Measurements from ENCODE around the gene FAF2.
"Not testable (repeated sequence)": the region's sequence is repeated elsewhere in the genome, so short reads cannot be mapped to it uniquely, and the experiment has no call there.

The FAF2 gene, protein sequence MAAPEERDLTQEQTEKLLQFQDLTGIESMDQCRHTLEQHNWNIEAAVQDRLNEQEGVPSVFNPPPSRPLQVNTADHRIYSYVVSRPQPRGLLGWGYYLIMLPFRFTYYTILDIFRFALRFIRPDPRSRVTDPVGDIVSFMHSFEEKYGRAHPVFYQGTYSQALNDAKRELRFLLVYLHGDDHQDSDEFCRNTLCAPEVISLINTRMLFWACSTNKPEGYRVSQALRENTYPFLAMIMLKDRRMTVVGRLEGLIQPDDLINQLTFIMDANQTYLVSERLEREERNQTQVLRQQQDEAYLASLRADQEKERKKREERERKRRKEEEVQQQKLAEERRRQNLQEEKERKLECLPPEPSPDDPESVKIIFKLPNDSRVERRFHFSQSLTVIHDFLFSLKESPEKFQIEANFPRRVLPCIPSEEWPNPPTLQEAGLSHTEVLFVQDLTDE

GRCh38 chr5:176447978-176448608 lies at the start of gene FAF2:
Gene FAF2, plus strand, starts transcription at chr5:176448385. Its CDS starts 23 bp downstream, at chr5:176448408.
- DNase-seq = peak; percentile 97

- DNase-seq = no peak
Observed at GRCh38 chr5:176400382-176401156, 47.6 kb upstream of the FAF2 start.

- DNase-seq = no peak
Observed at GRCh38 chr5:176401281-176402205, 46.6 kb upstream of the FAF2 start.

DNA sequence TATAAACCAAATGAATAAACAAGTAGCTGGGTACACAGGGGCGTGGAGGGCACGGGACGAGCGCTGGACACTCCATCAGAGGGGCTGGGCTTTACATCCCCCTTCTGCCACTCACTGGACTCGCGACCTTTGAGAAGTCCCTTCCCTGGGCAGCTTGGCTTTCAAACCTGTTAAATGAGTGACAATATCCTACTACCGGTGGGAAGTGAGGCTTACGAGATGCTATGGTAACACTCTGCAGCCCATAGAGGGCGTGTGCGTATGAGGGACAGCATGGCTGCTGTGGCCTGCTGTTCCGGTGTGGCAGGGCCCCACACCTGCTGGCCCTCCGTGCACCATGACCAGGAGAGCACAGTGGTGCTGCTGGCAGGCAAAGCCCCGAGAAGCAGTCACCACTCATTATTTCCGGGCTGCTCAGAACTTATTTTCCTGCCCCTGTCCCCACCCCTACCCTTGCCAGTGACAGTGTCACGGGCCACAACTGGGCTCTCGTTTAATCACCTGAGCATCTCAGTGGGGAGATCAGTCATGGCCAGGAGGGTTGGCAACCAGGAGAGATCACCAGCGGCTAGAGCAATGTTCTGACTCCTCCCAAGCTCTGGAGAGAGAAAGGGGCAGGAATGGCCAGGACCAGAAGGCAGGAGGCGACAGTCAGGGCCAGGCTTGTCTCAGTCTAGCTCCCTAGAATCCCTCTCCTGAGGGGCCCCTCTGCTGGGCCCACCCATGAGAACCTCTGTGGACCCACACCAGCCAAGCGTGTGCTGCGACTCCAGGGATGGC lies 42.3 kb upstream of the FAF2 start:
- DNase-seq = no peak

GRCh38 chr5:176406436-176407052 lies 41.6 kb upstream of the FAF2 start:
- no peak for DNase-seq

GRCh38 chr5:176407456-176408251 lies 40.5 kb upstream of the FAF2 start:
- no peak for DNase-seq

DNA sequence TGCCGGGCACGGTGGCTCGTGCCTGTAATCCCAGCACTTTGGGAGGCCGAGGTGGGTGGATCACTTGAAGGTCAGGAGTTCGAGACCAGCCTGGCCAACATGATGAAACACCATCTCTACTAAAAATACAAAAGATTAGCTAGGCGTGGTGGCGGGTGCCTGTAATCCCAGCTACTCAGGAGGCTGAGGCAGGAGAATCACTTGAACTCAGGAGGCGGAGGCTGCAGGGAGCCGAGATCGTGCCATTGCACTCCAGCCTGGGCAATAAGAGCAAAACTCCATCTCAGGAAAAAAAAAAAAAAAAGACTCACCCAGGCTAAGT lies 40.0 kb upstream of the FAF2 start:
- not testable (repeated sequence) for DNase-seq

- DNase-seq = no peak
Observed at GRCh38 chr5:176408590-176408989, 39.6 kb upstream of the FAF2 start.

DNA sequence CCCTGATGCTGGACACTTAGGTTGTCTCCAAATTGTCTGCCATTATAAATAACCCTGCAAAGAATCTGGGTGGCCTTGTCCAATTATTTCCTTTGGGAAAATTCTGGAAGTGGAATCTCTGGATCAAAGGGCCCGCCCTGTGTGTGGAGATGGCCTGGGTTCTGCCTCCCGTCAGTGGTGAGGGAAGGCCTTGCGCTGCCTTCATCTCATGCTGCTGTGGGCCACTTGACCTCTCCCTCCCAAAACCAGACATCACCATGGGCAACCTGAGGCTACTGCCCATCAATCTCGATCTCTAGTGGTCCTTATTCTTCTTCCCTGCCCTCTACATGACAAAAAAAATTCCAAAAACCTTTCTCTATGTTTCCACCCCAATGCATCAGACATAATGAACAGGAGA lies 38.4 kb upstream of the FAF2 start:
- no peak for DNase-seq

DNA sequence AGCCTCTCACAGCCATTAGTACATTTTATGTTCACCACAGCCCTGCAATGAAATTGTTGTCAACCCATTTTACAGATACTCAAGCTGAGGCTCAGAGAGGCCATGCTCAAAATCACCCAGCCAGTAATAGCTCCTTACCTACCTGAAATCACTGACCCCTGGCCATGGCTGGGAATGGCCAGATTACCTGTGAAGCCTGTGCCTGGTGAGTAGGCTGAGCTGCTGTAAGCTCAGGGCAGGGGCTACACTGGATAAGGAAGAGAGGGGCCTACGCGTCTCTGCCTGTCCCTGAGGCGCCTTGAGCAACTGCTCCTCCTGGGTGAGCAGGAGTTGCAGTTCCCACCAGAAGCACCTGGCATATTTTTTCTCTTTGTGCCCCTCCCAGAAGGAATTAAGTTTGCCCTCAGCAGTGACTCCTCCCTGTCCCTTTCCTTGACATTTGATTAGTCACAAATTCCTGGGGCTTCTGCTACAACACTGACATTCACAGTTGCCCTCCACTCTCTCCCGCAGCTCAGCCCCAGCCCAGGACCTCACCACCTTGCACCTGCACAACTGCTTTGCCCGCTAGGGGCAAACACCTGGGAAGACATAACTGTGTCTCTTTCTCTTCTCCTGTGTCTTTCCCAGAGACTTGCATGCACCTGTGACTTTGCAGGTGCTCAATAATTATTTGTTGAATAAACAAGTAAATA lies 37.6 kb upstream of the FAF2 start:
- no peak for DNase-seq

- DNase-seq = no peak
Observed at GRCh38 chr5:176412517-176413254, 35.5 kb upstream of the FAF2 start.

DNA sequence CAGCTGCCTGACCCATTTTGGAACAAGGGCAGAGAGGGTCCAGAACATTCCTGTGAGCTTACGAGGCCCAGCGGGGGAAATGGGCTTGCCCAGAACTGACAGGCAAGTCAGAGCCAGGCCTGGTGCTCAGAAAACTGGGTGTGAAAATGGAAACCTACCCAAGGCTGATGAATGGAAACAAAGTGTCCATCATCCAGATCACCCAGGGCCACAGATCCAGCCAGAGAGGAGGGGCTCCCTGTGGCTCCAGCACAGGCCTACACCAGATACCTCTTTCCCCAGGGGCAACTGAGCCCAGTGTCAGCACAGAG lies 35.0 kb upstream of the FAF2 start:
- DNase-seq = no peak

DNA sequence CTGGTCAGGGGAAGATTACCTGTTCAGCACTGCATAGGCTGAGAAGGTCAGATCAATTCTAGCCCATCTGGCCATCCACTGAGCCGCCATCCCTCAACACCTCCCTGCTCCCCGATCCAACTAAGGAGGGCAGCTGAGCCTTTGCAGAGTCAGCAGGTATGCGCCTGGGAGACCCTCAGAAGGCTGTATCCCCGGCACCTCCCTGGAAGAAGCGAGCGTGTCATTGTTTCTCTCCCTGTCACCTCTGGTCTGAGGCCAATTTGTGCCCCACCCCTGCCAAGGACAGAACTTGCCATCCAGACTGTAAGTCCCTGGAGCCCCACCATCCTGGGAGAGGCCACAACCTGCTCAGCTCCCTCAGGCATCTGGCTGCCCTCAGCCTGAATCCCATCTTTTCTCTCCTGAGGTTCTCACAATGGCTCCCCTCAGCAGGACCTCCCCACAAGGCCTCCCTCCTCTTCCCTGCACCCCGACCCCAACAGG lies 34.4 kb upstream of the FAF2 start:
- no peak for DNase-seq

GRCh38 chr5:176414704-176415103 lies 33.5 kb upstream of the FAF2 start:
- DNase-seq = no peak

GRCh38 chr5:176415240-176415951 lies 32.8 kb upstream of the FAF2 start:
- DNase-seq = no peak

GRCh38 chr5:176415952-176416924 lies 31.9 kb upstream of the FAF2 start, which contains the start of gene CLTB:
Gene CLTB, minus strand, starts transcription at chr5:176416539. Its CDS starts 176 bp downstream, at chr5:176416363.
- DNase-seq = no peak

- no peak for DNase-seq
Observed at GRCh38 chr5:176416965-176417364, 31.2 kb upstream of the FAF2 start.
